Measurements from ENCODE around the gene SMIM33. TPM values are rescaled to one million over a fixed set of nuclear protein-coding genes. Genes with fewer than 3 reads are reported as not detected.

Gene SMIM33
- total and polyA plus RNA-seq, 10 of the 15 experiments (the other 5 are each of a cell fraction or from before 2014, with no cell fraction given), result 0.03 to 0.25 (median 0.07) TPM; not detected in 4

GRCh38 chr5:139512786-139513390 lies 42.1 kb downstream of the SMIM33 start:
- Histone ChIP-seq H3K27me3 (replicated peaks in 1 of 2; ENCODE audit: control insufficient read depth in 2 of 2, insufficient read depth in 2 of 2, low read length in 1 of 2) (no peaks in the 10 kb centered on the region), H3K4me2 (ENCODE audit: control insufficient read depth, insufficient read depth) (no peak overlapping the region), H2AFZ (ENCODE audit: control insufficient read depth, low read depth, low read length) (no peak overlapping the region), H3K9me3 (replicated peaks; ENCODE audit: control insufficient read depth, insufficient read depth, low read length) (no peaks in the 10 kb centered on the region; the same call in 2 of the 3 replicates), H3K36me3 (ENCODE audit: control insufficient read depth in 2 of 2, insufficient read depth in 2 of 2, low read length in 1 of 2) (no peaks in the 10 kb centered on the region), H3K4me3 (no peak overlapping the region), H4K20me1 (ENCODE audit: control insufficient read depth, insufficient read depth) (no peaks in the 10 kb centered on the region), H3K27ac (ENCODE audit: control insufficient read depth, insufficient read depth) (no peak overlapping the region), H3K9ac (ENCODE audit: control insufficient read depth, insufficient read depth, low read length) (no peak overlapping the region), H3K79me2 (ENCODE audit: control insufficient read depth, insufficient read depth, low read length) (no peaks in the 10 kb centered on the region), H3K4me1 (ENCODE audit: control insufficient read depth, insufficient read depth, low read length) (peaks cover 11% of the 10 kb centered on the region)
- 70% methylated on average over 6 of the region's 6 CpGs for WGBS (ENCODE audit: insufficient coverage, insufficient replicate concordance, low lambda C conversion rate, missing lambda C conversion rate)
- no peak for TF ChIP-seq MAX (IDR thresholded peaks at IDR 0.05; ENCODE audit: low read depth, low read length)
- 0 out of 2 replicates have a peak, but pooled peaks have one; percentile 5 for TF ChIP-seq SPI1 (IDR thresholded peaks at IDR 0.05; ENCODE audit: borderline replicate concordance, insufficient read depth, low read depth, low read length)
- TF ChIP-seq CTCF (IDR thresholded peaks at IDR 0.05 in 2 of 3, conservative IDR thresholded peaks at IDR 0.05 in 1 of 3; ENCODE audit: control insufficient read depth in 2 of 3, extremely low read depth in 1 of 3, insufficient read depth in 1 of 3, low read depth in 3 of 3, low read length in 3 of 3), result 0 out of 6 replicates have a peak, but pooled peaks of 1 of the 3 experiments have one; percentile 7
- no peak for TF ChIP-seq HDAC6 (IDR thresholded peaks at IDR 0.05; ENCODE audit: unreplicated experiment)
- TF ChIP-seq SRF (IDR thresholded peaks at IDR 0.05; ENCODE audit: low read depth in 2 of 2, low read length in 2 of 2), result no peak
- ChIA-PET SMC1A (ENCODE audit: uncharacterized antibody, unreplicated experiment) (interaction anchor here (0.6 to 11.2 kb wide), 37 partner anchors 10 to 262 kb away, joined by 3 to 235 read pairs (median 5); partner anchors contain the start of genes DNAJC18 and STING1), RAD21 (ENCODE audit: unreplicated experiment) (interaction anchor here (0.9 to 9.6 kb wide), 27 partner anchors 11 to 262 kb away, joined by 3 to 241 read pairs (median 5); partner anchors contain the start of genes DNAJC18, MZB1, STING1 and UBE2D2), CTCF (interaction anchor here (0.5 to 10.1 kb wide), 39 partner anchors 8 to 934 kb away, joined by 3 to 491 read pairs (median 5); partner anchors contain the start of genes DNAJC18, PAIP2, SMIM33 and STING1), POLR2A (interaction anchor here (0.6 to 3.0 kb wide), 9 partner anchors 65 to 117 kb away, joined by 3 to 12 read pairs (median 6); partner anchors contain the start of gene DNAJC18)
- intact Hi-C loops (cut with micrococcal nuclease; ENCODE audit: unreplicated experiment), result loop anchor here (1.0 to 2.0 kb wide), 2 partner anchors 56 to 91 kb away; no protein-coding TSS in a partner anchor
- no TSS peak for BruUV-seq (replicated peaks)
- ATAC-seq (peak; percentile 9), DNase-seq (ENCODE audit: low read depth, low spot score) (no peak), FAIRE-seq (no peak)
- in situ Hi-C loops (cut with MboI), result no loop called here

Data from GM12878 (cell line).